B cell (primary cell): ENCODE measurements around the gene SLC36A1. TPM values are rescaled to one million over a fixed set of nuclear protein-coding genes. Genes with fewer than 3 reads are reported as not detected.

Experiments
- ATAC-seq: fragments of 200-7000 bp; cut with Tn5 transposase; one replicate; pipeline ENCODE4 v1.10.0; 2021; ENCODE audit warnings: low read depth, mild to moderate bottlenecking, moderate number of reproducible peaks, moderate library complexity
- CTCF ChIA-PET: fragments of 350-600 bp; sonication (Branson Sonifier 250); formaldehyde crosslinking; loops from one replicate; lab custom pipeline; 2021; ENCODE audit warnings: antibody characterized with exemption, inconsistent platforms; lab: Charles Lee
- POLR2A ChIA-PET: fragments of 350-600 bp; sonication (Branson Sonifier 250); formaldehyde crosslinking; loops from one replicate; lab custom pipeline; 2021; ENCODE audit warnings: antibody characterized with exemption; lab: Charles Lee
- DNase-seq: peaks from one replicate; pipeline ENCODE4 v3.0.0; 2013
- H2AFZ ChIP-seq: 2 replicates; pipeline ENCODE4 v1.6.1; 2012; ENCODE audit warnings: mild to moderate bottlenecking, low read depth, low read length; ENCODE audit not compliant: insufficient read depth, poor library complexity, severe bottlenecking
- H3K27ac ChIP-seq, 2 donors: 1 replicate in 1 of 2; 2 replicates in 1 of 2; pipeline ENCODE4 v1.5.1; 2012 to 2013; ENCODE audit warnings: low read length in 2 of 2, mild to moderate bottlenecking in 2 of 2, moderate library complexity in 1 of 2
- H3K27me3 ChIP-seq, 4 experiments: fragments of 200-600 bp in 1 of 4; sonication (generic) in 1 of 4; replicated peaks in 1 of 4; 1 replicate in 2 of 4; 2 replicates in 2 of 4; pipeline versions ENCODE4 v1.6.1 to v1.7.0; 2013 to 2016; ENCODE audit warnings: low read length in 3 of 4, mild to moderate bottlenecking in 2 of 4, mixed read lengths in 1 of 4, moderate library complexity in 1 of 4; ENCODE audit not compliant: insufficient read depth in 4 of 4, control insufficient read depth in 3 of 4; ENCODE audit errors: control extremely low read depth in 1 of 4
- H3K36me3 ChIP-seq, 2 experiments: replicated peaks in 1 of 2; 1 replicate in 1 of 2; 2 replicates in 1 of 2; pipeline versions ENCODE4 v1.6.1 to v1.7.1; 2013; ENCODE audit warnings: low read length in 1 of 2; ENCODE audit not compliant: insufficient read depth in 2 of 2, control insufficient read depth in 1 of 2; ENCODE audit errors: control extremely low read depth in 1 of 2, extremely low read depth in 1 of 2
- H3K4me1 ChIP-seq, 2 donors: fragments of 200-600 bp in 1 of 2; sonication (generic) in 1 of 2; 1 replicate in 1 of 2; 2 replicates in 1 of 2; pipeline versions ENCODE4 v1.5.1 to v1.6.1; 2013 to 2017; ENCODE audit warnings: low read length in 2 of 2; ENCODE audit not compliant: control insufficient read depth in 2 of 2, insufficient read depth in 2 of 2
- H3K4me2 ChIP-seq: replicated peaks from 2 replicates; pipeline ENCODE3; 2012; ENCODE audit warnings: mild to moderate bottlenecking, low read depth, low read length; ENCODE audit not compliant: poor library complexity, severe bottlenecking
- H3K4me3 ChIP-seq, 5 experiments: fragments of 200-600 bp in 1 of 5; sonication (generic) in 1 of 5; 1 replicate in 3 of 5; 2 replicates in 2 of 5; pipeline versions ENCODE4 v1.5.1 to v1.7.0; 2011 to 2016; ENCODE audit warnings: low read length in 4 of 5, mild to moderate bottlenecking in 4 of 5, low read depth in 2 of 5, control low read depth in 1 of 5, moderate library complexity in 1 of 5; ENCODE audit not compliant: insufficient read depth in 1 of 5; ENCODE audit errors: control extremely low read depth in 1 of 5, extremely low read depth in 1 of 5
- H3K79me2 ChIP-seq: fragments of 200-600 bp; sonication (generic); one replicate; pipeline ENCODE4 v1.6.0; 2016; ENCODE audit warnings: low read length; ENCODE audit not compliant: control insufficient read depth, insufficient read depth
- H3K9ac ChIP-seq: fragments of 200-600 bp; sonication (generic); 2 replicates; pipeline ENCODE4 v1.6.1; 2017; ENCODE audit warnings: mild to moderate bottlenecking, low read length, moderate library complexity
- H3K9me3 ChIP-seq, 3 donors: one replicate each; pipeline versions ENCODE4 v1.6.1 to v1.7.1; 2013; ENCODE audit warnings: low read length in 2 of 3; ENCODE audit not compliant: control insufficient read depth in 2 of 3, insufficient read depth in 1 of 3; ENCODE audit errors: control extremely low read depth in 1 of 3
- H4K20me1 ChIP-seq: 2 replicates; pipeline ENCODE4 v1.6.0; 2012; ENCODE audit warnings: mild to moderate bottlenecking, low read length; ENCODE audit not compliant: insufficient read depth, control insufficient read depth, poor library complexity, severe bottlenecking
- H3K27ac Mint-ChIP-seq: one replicate; pipeline ENCODE4 v1.8.0; 2021; ENCODE audit warnings: mixed read lengths
- H3K27me3 Mint-ChIP-seq: one replicate; pipeline ENCODE4 v1.8.0; 2021; ENCODE audit warnings: mixed read lengths
- H3K4me1 Mint-ChIP-seq: one replicate; pipeline ENCODE4 v1.8.0; 2021; ENCODE audit warnings: mixed read lengths
- H3K4me3 Mint-ChIP-seq: one replicate; pipeline ENCODE4 v1.8.0; 2021; ENCODE audit warnings: mixed read lengths
- H3K9me3 Mint-ChIP-seq: one replicate; pipeline ENCODE4 v1.8.0; 2022; ENCODE audit warnings: mixed read lengths; ENCODE audit not compliant: insufficient read depth
- CTCF ChIP-seq: fragments of 200-600 bp; IDR thresholded peaks from one replicate; pipeline ENCODE4 v1.8.0; 2022; ENCODE audit warnings: antibody characterized with exemption, mild to moderate bottlenecking
- EZH2 ChIP-seq: IDR thresholded peaks from 2 replicates; pipeline ENCODE4 v1.6.1; 2012; ENCODE audit warnings: borderline replicate concordance, low read depth, mild to moderate bottlenecking, moderate library complexity, low read length; ENCODE audit not compliant: insufficient read depth, poor library complexity, severe bottlenecking
- WGBS: methylation state at CpG from one replicate; pipeline ENCODE4 v1.1.5; 2013; ENCODE audit warnings: missing lambda C conversion rate; ENCODE audit not compliant: insufficient coverage; 5-methylcytosine and 5-hydroxymethylcytosine counted together
- intact Hi-C: fragments of 100-400 bp; cut with micrococcal nuclease; formaldehyde crosslinking; loops from one replicate; pipeline ENCODE4 v1.10.0; 2022
- polyA plus RNA-seq: library from polyadenylated mRNA; depleted of rRNA; stranded (reverse); fragments of >200 nt; gene quantifications from 2 replicates; pipeline ENCODE4 v1.2.3, GENCODE V29; 2012
- total RNA-seq, 2 donors: library from RNA; stranded (reverse); fragments of 120-200 nt in 1 of 2; gene quantifications; 1 replicate in 1 of 2; 2 replicates in 1 of 2; pipeline versions ENCODE4 v1.2.3 to v1.2.4, GENCODE V29; 2013 to 2022

Gene SLC36A1
- total and polyA plus RNA-seq, 2 donors (not counting 1 experiment from before 2014, with no cell fraction given) = 4.0 to 15.1 TPM

GRCh38 chr5:151534350-151534749, 86.9 kb downstream of the SLC36A1 start:
- Mint-ChIP-seq H3K9me3 (no peaks in the 10 kb centered on the region), H3K4me1 (no peaks in the 10 kb centered on the region), H3K27ac (no peak overlapping the region), H3K27me3 (peaks cover 17% of the 10 kb centered on the region), H3K4me3 (no peak overlapping the region)
- no peak for TF ChIP-seq CTCF
- no peak for TF ChIP-seq EZH2
- no peak overlapping the region for H2AFZ ChIP-seq
- no peaks in the 10 kb centered on the region for H3K4me1 ChIP-seq
- H3K9me3 ChIP-seq = no peaks in the 10 kb centered on the region
- WGBS = 64% methylated on average over 10 of the region's 11 CpGs
- no peaks in the 10 kb centered on the region for H3K36me3 ChIP-seq
- no peak overlapping the region for H3K9ac ChIP-seq
- no peak for DNase-seq
- H3K4me3 ChIP-seq = no peak overlapping the region
- no peak for ATAC-seq
- H4K20me1 ChIP-seq = no peaks in the 10 kb centered on the region
- H3K27ac ChIP-seq = no peak overlapping the region
- ChIA-PET CTCF (no interaction called here), POLR2A (no interaction called here)
- H3K4me2 ChIP-seq = no peak overlapping the region
- peaks cover 0 to 11% (median 0%) of the 10 kb centered on the region in 4 experiments for H3K27me3 ChIP-seq
- no peaks in the 10 kb centered on the region for H3K79me2 ChIP-seq
- intact Hi-C loops = no loop called here

GRCh38 chr5:151537044-151537443, 89.6 kb downstream of the SLC36A1 start:
- ChIA-PET POLR2A (no interaction called here), CTCF (no interaction called here)
- H3K27ac ChIP-seq = no peak overlapping the region
- peaks cover 0 to 11% (median 0%) of the 10 kb centered on the region in 4 experiments for H3K27me3 ChIP-seq
- no peak overlapping the region for H2AFZ ChIP-seq
- WGBS = 90% methylated on average over 3 of the region's 4 CpGs
- no peaks in the 10 kb centered on the region for H3K9me3 Mint-ChIP-seq
- no peaks in the 10 kb centered on the region for H4K20me1 ChIP-seq
- no peaks in the 10 kb centered on the region for H3K79me2 ChIP-seq
- ATAC-seq (no peak), DNase-seq (no peak)
- intact Hi-C loops = no loop called here
- H3K4me1 Mint-ChIP-seq = no peaks in the 10 kb centered on the region
- H3K4me3 Mint-ChIP-seq = no peak overlapping the region
- no peak overlapping the region for H3K9ac ChIP-seq
- H3K9me3 ChIP-seq = no peaks in the 10 kb centered on the region
- H3K27me3 Mint-ChIP-seq = peaks cover 10% of the 10 kb centered on the region
- no peaks in the 10 kb centered on the region for H3K36me3 ChIP-seq
- no peak overlapping the region for H3K4me2 ChIP-seq
- H3K27ac Mint-ChIP-seq = no peak overlapping the region
- TF ChIP-seq CTCF (no peak), EZH2 (no peak)
- no peak overlapping the region for H3K4me3 ChIP-seq
- H3K4me1 ChIP-seq = no peaks in the 10 kb centered on the region
